Mesenchymal stem cell (in vitro differentiated cells and primary cell): ENCODE measurements around the gene TNFSF10.

ENCODE experiments used
- DNase-seq: peaks from one replicate; pipeline ENCODE4 v3.0.0-alpha.2; 2013
- H2AFZ ChIP-seq: one replicate; pipeline ENCODE4 v1.6.1; 2013; ENCODE audit warnings: low read depth, mild to moderate bottlenecking, control low read depth, inconsistent platforms, low read length, moderate library complexity
- H2AK5ac ChIP-seq: 2 replicates; pipeline ENCODE4 v1.6.1; 2013; ENCODE audit warnings: low read length, moderate library complexity, mild to moderate bottlenecking, inconsistent platforms; ENCODE audit not compliant: severe bottlenecking
- H2BK120ac ChIP-seq: one replicate; pipeline ENCODE4 v1.6.1; 2013; ENCODE audit warnings: low read depth, mild to moderate bottlenecking, inconsistent platforms, low read length, moderate library complexity
- H2BK12ac ChIP-seq, 2 experiments: one replicate each; pipeline ENCODE4 v1.6.1; 2013; ENCODE audit warnings: inconsistent platforms in 2 of 2, low read length in 2 of 2, mild to moderate bottlenecking in 2 of 2, moderate library complexity in 2 of 2, control low read depth in 1 of 2
- H2BK15ac ChIP-seq: one replicate; pipeline ENCODE4 v1.6.1; 2013; ENCODE audit warnings: mild to moderate bottlenecking, low read depth, inconsistent platforms; ENCODE audit not compliant: poor library complexity, severe bottlenecking
- H2BK5ac ChIP-seq: 2 replicates; pipeline ENCODE4 v1.6.1; 2013; ENCODE audit warnings: low read depth, mild to moderate bottlenecking, low read length, control low read depth, inconsistent platforms; ENCODE audit not compliant: poor library complexity, severe bottlenecking
- H3K14ac ChIP-seq, 2 experiments: one replicate each; pipeline ENCODE4 v1.6.1; 2013; ENCODE audit warnings: inconsistent platforms in 2 of 2, low read length in 2 of 2, control low read depth in 1 of 2, mild to moderate bottlenecking in 1 of 2, moderate library complexity in 1 of 2
- H3K18ac ChIP-seq, 2 experiments: one replicate each; pipeline ENCODE4 v1.6.1; 2013; ENCODE audit warnings: inconsistent platforms in 2 of 2, low read length in 2 of 2, control low read depth in 1 of 2, low read depth in 1 of 2, mild to moderate bottlenecking in 1 of 2
- H3K23ac ChIP-seq, 2 experiments: one replicate each; pipeline ENCODE4 v1.6.1; 2013; ENCODE audit warnings: inconsistent platforms in 2 of 2, low read length in 2 of 2, mild to moderate bottlenecking in 2 of 2, moderate library complexity in 2 of 2, control low read depth in 1 of 2
- H3K27ac ChIP-seq: 2 replicates; pipeline ENCODE4 v1.5.1; 2013; ENCODE audit warnings: mild to moderate bottlenecking, moderate library complexity, low read length, control low read depth, inconsistent platforms; ENCODE audit not compliant: poor library complexity, severe bottlenecking
- H3K27me3 ChIP-seq, 2 experiments: 2 replicates each; pipeline versions ENCODE4 v1.6.1 to v1.7.0; 2013; ENCODE audit warnings: low read length in 2 of 2, mild to moderate bottlenecking in 2 of 2, moderate library complexity in 2 of 2, control low read depth in 1 of 2, inconsistent platforms in 1 of 2; ENCODE audit not compliant: control insufficient read depth in 1 of 2, insufficient read depth in 1 of 2
- H3K36me3 ChIP-seq, 2 experiments: 2 replicates each; pipeline versions ENCODE4 v1.6.1 to v1.7.0; 2013; ENCODE audit warnings: low read length in 2 of 2, control low read depth in 1 of 2, inconsistent platforms in 1 of 2, low read depth in 1 of 2, mild to moderate bottlenecking in 1 of 2; ENCODE audit not compliant: insufficient read depth in 2 of 2, control insufficient read depth in 1 of 2
- H3K4ac ChIP-seq, 2 experiments: one replicate each; pipeline ENCODE4 v1.6.1; 2013; ENCODE audit warnings: inconsistent platforms in 2 of 2, low read length in 2 of 2, mild to moderate bottlenecking in 2 of 2, moderate library complexity in 2 of 2, control low read depth in 1 of 2, low read depth in 1 of 2
- H3K4me1 ChIP-seq: 2 replicates; pipeline ENCODE4 v1.6.1; 2013; ENCODE audit warnings: low read depth, low read length, control low read depth; ENCODE audit not compliant: control insufficient read depth, insufficient read depth
- H3K4me2 ChIP-seq: 2 replicates; pipeline ENCODE4 v1.6.1; 2013; ENCODE audit warnings: low read length, mild to moderate bottlenecking, inconsistent platforms; ENCODE audit not compliant: poor library complexity, severe bottlenecking
- H3K4me3 ChIP-seq, 2 experiments: 2 replicates each; pipeline versions ENCODE4 v1.5.1 to v1.7.0; 2013; ENCODE audit warnings: low read length in 2 of 2, mild to moderate bottlenecking in 2 of 2, control low read depth in 1 of 2, low read depth in 1 of 2; ENCODE audit not compliant: insufficient read depth in 1 of 2
- H3K79me1 ChIP-seq: replicated peaks from 2 replicates; pipeline ENCODE4 v1.6.1; 2013; ENCODE audit warnings: mild to moderate bottlenecking, control low read depth, low read length, inconsistent platforms; ENCODE audit not compliant: poor library complexity, severe bottlenecking
- H3K9ac ChIP-seq: 2 replicates; pipeline ENCODE4 v1.7.0; 2013; ENCODE audit warnings: mild to moderate bottlenecking, low read length, moderate library complexity
- H3K9me3 ChIP-seq: 2 replicates; pipeline ENCODE4 v1.7.0; 2013; ENCODE audit warnings: mild to moderate bottlenecking, low read length; ENCODE audit not compliant: control insufficient read depth
- H4K8ac ChIP-seq: one replicate; pipeline ENCODE4 v1.6.1; 2013; ENCODE audit warnings: inconsistent platforms, mild to moderate bottlenecking, low read length, moderate library complexity
- H4K91ac ChIP-seq: one replicate; pipeline ENCODE4 v1.6.1; 2013; ENCODE audit warnings: mild to moderate bottlenecking, low read length, inconsistent platforms
- WGBS: methylation state at CpG from one replicate; pipeline ENCODE4 v1.1.7; 2013; ENCODE audit warnings: mixed read lengths; 5-methylcytosine and 5-hydroxymethylcytosine counted together

Gene TNFSF10

DNA sequence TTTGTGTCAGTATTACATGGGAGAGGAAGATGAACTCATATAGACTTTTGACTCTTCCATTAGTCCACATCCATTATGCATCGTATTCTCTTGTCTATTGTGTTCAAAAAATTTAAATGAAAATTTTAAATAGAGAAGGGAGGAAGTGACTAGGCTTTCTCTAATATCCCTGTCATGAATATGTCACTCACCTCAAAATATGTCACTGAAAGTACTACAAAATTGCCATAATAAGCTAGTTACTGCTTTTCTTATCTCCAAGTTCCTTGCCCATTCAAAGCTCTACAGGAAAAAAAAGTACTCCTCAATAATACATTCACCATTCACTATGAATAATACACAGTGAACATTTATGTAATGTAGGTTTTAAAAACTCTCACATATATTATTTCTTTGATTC, 52.6 kb downstream of the TNFSF10 start:
- WGBS: no CpG with 5 or more reads among the region's 1 CpG

GRCh38 chr3:172467170-172467824, 55.9 kb downstream of the TNFSF10 start:
- H3K27me3 ChIP-seq: no peaks in the 10 kb centered on the region
- H2AK5ac ChIP-seq: no peak overlapping the region
- no peak overlapping the region for H2BK120ac ChIP-seq
- H3K36me3 ChIP-seq: no peaks in the 10 kb centered on the region
- no peaks in the 10 kb centered on the region for H3K4me1 ChIP-seq
- no peak overlapping the region for H3K9ac ChIP-seq
- H2BK5ac ChIP-seq: no peak overlapping the region
- no peak overlapping the region for H3K4me3 ChIP-seq
- no peak overlapping the region for H2BK12ac ChIP-seq
- H2AFZ ChIP-seq: no peak overlapping the region
- no peak overlapping the region for H3K4ac ChIP-seq
- no peak overlapping the region for H3K18ac ChIP-seq
- 100% methylated on average over 2 of the region's 2 CpGs for whole genome bisulfite sequencing
- no peak overlapping the region for H4K91ac ChIP-seq
- peak; percentile 52 for DNase-seq
- no peak overlapping the region for H3K4me2 ChIP-seq
- H3K23ac ChIP-seq: no peak overlapping the region
- no peak overlapping the region for H2BK15ac ChIP-seq
- H3K27ac ChIP-seq: no peak overlapping the region
- no peaks in the 10 kb centered on the region for H3K9me3 ChIP-seq
- H3K79me1 ChIP-seq: no peaks in the 10 kb centered on the region
- H3K14ac ChIP-seq: no peak overlapping the region
- H4K8ac ChIP-seq: no peak overlapping the region

More for the DNA sequence above, 52.6 kb downstream of the TNFSF10 start:
- Histone ChIP-seq H3K27me3 (no peaks in the 10 kb centered on the region), H3K14ac (no peak overlapping the region), H3K79me1 (no peaks in the 10 kb centered on the region), H2AFZ (no peak overlapping the region), H3K9me3 (no peaks in the 10 kb centered on the region), H4K8ac (no peak overlapping the region), H2BK120ac (no peak overlapping the region), H3K27ac (no peak overlapping the region), H3K9ac (no peak overlapping the region), H2AK5ac (no peak overlapping the region), H3K23ac (no peak overlapping the region), H3K4ac (no peak overlapping the region), H2BK5ac (no peak overlapping the region), H3K4me3 (no peak overlapping the region), H3K18ac (no peak overlapping the region), H3K36me3 (no peaks in the 10 kb centered on the region), H2BK12ac (no peak overlapping the region), H3K4me2 (no peak overlapping the region), H3K4me1 (no peaks in the 10 kb centered on the region), H2BK15ac (no peak overlapping the region), H4K91ac (no peak overlapping the region)
- no peak for DNase-seq

- H3K36me3 ChIP-seq: no peaks in the 10 kb centered on the region
- H3K23ac ChIP-seq: no peak overlapping the region
- no peaks in the 10 kb centered on the region for H3K79me1 ChIP-seq
- no peak overlapping the region for H2AFZ ChIP-seq
- H2BK5ac ChIP-seq: no peak overlapping the region
- H2BK15ac ChIP-seq: no peak overlapping the region
- no peak overlapping the region for H4K8ac ChIP-seq
- H3K14ac ChIP-seq: no peak overlapping the region
- no peak overlapping the region for H4K91ac ChIP-seq
- no peaks in the 10 kb centered on the region for H3K9me3 ChIP-seq
- no peak for DNase-seq
- H2BK120ac ChIP-seq: no peak overlapping the region
- H3K27ac ChIP-seq: no peak overlapping the region
- WGBS: 100% methylated on average over 1 of the region's 4 CpGs
- no peak overlapping the region for H3K4me2 ChIP-seq
- H3K4me1 ChIP-seq: no peaks in the 10 kb centered on the region
- no peak overlapping the region for H3K4ac ChIP-seq
- no peak overlapping the region for H3K9ac ChIP-seq
- H2AK5ac ChIP-seq: no peak overlapping the region
- no peak overlapping the region for H3K4me3 ChIP-seq
- no peak overlapping the region for H2BK12ac ChIP-seq
- H3K27me3 ChIP-seq: no peaks in the 10 kb centered on the region
- H3K18ac ChIP-seq: no peak overlapping the region
Measured at GRCh38 chr3:172466553-172467130, 56.6 kb downstream of the TNFSF10 start.

GRCh38 chr3:172465281-172465680, 57.9 kb downstream of the TNFSF10 start:
- Histone ChIP-seq H3K18ac (no peak overlapping the region), H3K23ac (no peak overlapping the region), H3K14ac (no peak overlapping the region), H3K4me2 (no peak overlapping the region), H3K27ac (no peak overlapping the region), H3K4ac (no peak overlapping the region), H2BK15ac (no peak overlapping the region), H4K91ac (no peak overlapping the region), H4K8ac (no peak overlapping the region), H2BK120ac (no peak overlapping the region), H3K4me1 (no peaks in the 10 kb centered on the region), H2BK5ac (no peak overlapping the region), H3K9ac (no peak overlapping the region), H3K36me3 (no peaks in the 10 kb centered on the region), H3K79me1 (no peaks in the 10 kb centered on the region), H3K4me3 (no peak overlapping the region), H2AFZ (no peak overlapping the region), H2BK12ac (no peak overlapping the region), H3K9me3 (no peaks in the 10 kb centered on the region), H3K27me3 (no peaks in the 10 kb centered on the region), H2AK5ac (no peak overlapping the region)
- no peak for DNase-seq
